GM10266 (cell line): ENCODE data around the gene CEPT1.

Experiments
- DNase-seq: peaks from one replicate; pipeline ENCODE4 v3.0.0; 2012; ENCODE audit errors: extremely low spot score
- CTCF ChIP-seq: IDR thresholded peaks from 2 replicates; pipeline ENCODE4 v1.5.1; 2012; ENCODE audit warnings: mild to moderate bottlenecking, low read depth; ENCODE audit not compliant: control insufficient read depth, insufficient read depth; ENCODE audit errors: missing control alignments

Gene CEPT1

GRCh38 chr1:111148376-111148881, 8.4 kb downstream of the CEPT1 start:
- no peak for TF ChIP-seq CTCF
- DNase-seq = no peak

DNA sequence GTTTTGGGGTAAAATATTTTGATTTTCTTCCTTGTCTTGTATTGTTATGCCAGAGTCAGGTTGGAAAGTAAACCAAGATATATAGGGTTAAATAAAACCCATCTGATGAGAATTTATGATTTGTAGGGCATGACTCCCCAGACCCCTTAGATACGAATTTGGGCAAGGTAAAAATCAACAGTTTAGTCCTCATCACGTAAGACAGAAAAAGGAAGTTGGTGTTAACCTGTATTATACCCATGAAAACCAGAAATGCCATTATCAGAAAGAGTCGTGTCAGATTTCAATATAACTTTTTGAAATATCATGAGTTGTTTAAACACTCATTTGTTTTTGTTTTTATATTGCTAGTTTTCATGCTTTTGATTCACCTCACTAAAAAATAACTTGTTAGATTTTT, 11.8 kb downstream of the CEPT1 start:
- no peak for DNase-seq
- TF ChIP-seq CTCF = no peak

GRCh38 chr1:111154021-111154999, 14.3 kb downstream of the CEPT1 start:
- no peak for TF ChIP-seq CTCF
- no peak for DNase-seq

- no peak for TF ChIP-seq CTCF
- DNase-seq = no peak
These were observed 17.4 kb downstream of the CEPT1 start for GRCh38 chr1:111157431-111157830.

DNA sequence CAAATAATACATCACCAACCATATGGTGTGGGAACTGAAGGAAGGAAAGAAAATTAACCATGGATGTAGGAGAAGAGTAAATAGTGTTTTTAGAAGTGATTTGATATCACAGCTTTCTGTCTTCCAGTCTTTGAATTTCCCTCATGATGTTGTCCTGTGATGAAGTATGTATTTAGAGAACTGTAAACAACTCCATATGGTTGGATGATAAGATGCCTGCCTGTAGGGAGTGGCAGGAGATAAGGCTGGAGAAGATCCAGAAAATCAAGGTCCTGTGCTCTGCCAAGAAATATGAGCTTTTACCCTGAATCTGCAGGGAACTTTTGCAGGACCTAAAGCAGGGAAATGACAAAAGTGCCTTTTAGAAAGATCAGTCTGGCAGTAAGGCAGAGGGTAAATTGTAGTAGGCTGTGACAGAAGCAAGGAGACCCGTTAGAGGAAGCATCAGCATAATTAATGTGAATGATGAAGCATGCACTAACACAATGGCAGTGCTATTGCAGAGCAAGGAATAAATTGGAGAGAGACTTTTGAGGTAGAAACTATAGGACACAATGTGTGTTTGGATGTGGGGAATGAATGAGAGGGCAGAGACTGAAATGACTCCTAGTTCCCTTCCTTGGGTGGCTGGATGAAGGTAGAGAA, 21.9 kb downstream of the CEPT1 start:
- DNase-seq = no peak

GRCh38 chr1:111162488-111162880, 22.5 kb downstream of the CEPT1 start:
- DNase-seq = no peak
- no peak for TF ChIP-seq CTCF

More for the DNA sequence above, 21.9 kb downstream of the CEPT1 start:
- TF ChIP-seq CTCF = no peak
